Astrocyte of the hippocampus (primary cell): ENCODE measurements around the gene TFAP2C.

Experiments used
- DNase-seq: peaks from one replicate; pipeline ENCODE4 v3.0.0; 2011; ENCODE audit warnings: low read depth, low spot score

TFAP2C gene

DNA sequence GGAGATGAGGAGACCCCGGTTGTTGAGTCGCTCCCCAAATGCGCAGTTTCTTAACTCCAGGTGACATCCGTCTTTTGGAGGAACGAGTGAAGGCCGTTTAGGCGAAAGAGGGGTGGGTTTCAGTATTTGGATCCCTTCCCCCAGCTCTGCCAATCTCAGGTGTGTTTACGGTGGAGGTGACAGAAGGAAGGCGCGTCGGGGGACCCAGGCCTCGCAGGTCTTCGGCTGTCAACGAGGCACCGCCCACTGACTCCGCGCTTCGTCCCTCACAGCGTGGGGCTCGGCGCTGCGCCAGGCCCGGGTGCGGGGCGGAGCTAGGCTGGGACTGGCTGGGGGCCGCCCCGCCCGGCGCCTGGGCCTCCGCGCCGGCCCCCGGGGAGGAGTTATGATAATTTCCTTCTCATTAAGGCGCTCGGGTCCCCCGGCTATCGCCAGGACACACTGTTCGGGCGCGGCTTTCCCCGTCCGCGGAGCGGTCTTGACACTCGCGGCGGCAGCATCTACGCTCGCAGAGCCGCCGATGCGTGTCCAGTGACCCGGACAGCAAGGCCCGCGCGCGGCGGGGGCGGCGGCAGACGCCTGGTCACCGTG, at the start of gene TFAP2C:
Gene TFAP2C, plus strand, starts transcription at position 434 of the 591 bp plus-strand sequence. CDS start 239 bp downstream, outside the sequence.
- peak; percentile 90 for DNase-seq

DNA sequence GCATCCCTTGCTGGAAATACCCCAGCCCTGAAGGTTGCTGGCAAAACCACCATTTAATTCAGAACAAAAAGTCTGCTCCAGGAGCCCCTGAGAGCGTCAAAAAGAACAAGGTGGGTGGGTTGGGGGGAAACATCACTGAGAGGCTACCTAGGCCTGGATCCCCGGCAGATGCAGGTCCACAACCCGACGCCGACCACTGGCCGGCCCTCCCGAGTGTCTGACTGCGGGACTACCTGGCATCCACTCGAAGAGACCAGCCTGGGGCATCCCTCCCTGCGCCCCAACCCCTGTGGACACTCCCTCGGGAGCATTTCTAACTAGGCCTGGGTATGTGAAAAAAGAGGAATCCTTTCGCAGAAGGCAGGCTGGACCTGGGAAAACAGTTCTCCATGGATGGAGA, 48.9 kb upstream of the TFAP2C start:
- no peak for DNase-seq

DNA sequence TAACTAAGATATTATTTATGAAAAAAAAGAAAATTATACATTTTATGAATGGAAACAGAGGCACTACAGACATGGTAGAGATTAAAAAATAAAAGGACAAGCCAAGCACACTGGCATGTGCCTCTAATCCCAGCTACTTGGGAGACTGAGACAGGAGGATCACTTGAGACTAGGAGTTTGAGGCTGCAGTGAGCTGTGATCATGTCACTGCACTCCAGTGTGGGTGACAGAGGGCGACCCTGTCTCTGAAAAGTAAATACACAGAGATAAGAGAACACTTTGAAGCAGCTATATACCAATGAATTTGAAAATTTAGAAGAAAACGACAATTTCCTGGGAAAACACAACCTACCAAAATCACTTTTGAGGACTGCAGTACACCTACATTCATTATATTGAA, 47.4 kb upstream of the TFAP2C start:
- no peak for DNase-seq

DNA sequence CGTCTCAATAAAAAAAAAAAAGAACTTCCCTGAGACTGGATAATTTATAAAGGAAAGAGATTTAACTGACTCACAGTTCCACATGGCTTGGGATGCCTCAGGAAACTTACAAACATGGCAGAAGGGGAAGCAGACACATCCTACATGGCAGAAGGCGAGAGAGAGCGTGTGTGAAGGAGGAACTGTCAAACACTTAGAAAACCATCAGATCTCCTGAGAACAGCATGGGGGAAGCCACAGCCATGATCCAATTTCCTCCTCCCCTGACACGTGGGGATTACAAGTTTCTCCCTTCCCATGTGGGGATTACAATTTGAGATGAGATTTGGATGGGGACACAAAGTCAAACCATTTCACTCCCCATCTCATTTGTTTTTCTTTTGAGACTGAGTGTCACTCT, 46.6 kb upstream of the TFAP2C start:
- DNase-seq: no peak

DNA sequence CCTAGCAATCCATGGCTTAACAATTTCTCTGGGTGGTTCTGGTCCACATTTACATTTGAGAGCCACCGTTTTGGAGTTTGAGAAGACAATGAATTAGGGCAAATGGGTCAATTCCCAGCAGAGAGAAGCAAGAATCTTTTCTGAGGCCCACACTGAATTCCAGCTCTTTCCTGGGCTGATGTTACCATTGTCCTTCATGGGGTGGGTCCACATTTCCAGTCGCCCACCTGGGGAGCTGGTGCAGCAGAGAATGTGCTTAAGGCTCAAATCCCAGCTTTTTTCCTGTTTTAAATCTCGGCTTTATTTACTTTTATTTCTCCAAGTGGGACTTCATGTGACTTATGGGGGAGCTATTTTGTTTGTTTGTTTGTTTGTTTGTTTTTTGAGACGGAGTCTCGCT, 44.2 kb upstream of the TFAP2C start:
- no peak for DNase-seq

DNA sequence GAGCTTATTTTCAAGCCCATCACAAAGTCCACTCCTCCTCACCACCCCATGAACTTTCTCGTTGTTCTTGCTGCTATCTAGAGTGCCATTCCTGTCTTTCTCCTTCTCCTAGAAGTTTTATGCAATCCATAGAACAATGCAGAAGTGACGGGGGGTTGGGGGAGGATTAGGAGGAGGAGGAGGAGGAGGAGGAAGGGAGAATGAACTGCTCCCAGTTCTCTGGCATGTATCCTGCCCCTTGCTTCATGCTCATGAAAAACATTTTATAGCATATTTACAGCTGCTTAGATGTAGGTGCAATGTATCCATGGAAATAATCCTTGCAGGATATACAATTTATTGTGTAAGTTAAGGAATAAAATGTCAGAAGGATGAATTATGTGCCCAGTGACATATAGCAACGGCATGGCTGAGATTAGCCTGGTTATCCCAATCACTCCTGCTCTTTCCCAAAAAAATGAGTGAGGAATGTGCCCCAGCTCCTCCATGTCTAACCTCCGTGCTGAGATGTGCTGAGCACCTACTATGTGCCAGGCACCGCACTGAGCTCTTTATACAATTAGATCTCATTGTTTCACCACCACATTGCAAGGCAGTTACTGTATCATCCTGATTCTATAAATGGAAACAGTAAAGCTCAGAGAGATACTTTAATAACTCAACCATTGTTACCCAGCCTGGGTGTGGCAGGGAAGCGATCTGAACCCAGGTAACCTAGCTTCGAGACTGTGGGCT, 41.6 kb upstream of the TFAP2C start:
- DNase-seq: no peak

DNA sequence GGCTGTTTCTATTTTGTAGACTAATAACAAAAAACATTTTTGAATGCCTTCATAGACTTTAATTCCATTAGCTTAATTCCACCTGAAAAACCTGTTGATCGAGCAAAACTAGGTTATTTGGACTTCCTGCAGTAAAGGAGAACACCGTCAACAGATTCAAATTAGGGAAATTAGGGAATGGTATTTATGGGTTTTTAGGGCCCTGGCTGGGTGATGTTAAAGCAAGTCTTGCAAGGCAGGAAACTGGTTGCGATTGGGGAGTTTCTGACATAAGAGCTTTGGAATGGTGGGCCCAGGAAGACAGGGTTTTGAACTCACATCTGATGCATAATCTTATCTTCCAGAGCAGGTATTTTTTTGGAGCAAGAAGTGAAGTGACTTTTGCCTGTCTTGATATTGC, 40.1 kb upstream of the TFAP2C start:
- no peak for DNase-seq

DNA sequence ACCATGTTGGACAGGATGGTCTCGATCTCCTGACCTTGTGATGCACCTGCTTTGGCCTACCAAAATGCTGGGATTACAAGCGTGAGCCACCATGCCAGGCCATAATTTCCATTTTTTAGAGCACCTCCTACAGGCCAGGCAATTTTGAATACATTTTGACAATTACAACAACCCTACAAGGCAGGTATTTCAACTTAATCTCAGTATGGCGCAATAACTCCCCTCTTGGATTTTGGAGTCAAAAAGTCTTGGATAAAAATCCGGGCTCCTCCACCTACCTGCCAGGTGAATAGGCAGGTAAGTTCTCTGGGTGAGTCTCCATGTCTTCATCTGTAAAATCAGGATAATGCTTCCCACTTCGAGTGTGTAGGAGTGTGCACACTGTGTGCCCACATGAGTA, 39.5 kb upstream of the TFAP2C start:
- DNase-seq: no peak

DNA sequence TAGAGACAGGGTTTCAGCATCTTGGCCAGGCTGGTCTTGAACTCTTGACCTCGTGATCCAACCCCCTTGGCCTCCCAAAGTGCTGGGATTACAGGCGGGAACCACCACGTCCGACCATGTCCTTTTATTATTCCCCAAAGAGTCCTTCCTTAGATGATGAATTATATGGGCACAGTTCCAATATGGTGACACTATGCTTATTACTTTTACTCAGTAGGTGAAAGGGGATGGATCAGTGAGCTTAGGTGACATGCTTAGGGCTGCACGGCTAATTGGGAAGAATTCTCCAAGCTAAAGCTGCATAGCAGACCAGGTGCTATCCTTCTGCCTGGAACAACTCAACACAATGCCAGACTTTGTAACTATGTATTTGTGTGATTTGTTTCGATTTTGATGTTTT, 38.2 kb upstream of the TFAP2C start:
- no peak for DNase-seq

DNA sequence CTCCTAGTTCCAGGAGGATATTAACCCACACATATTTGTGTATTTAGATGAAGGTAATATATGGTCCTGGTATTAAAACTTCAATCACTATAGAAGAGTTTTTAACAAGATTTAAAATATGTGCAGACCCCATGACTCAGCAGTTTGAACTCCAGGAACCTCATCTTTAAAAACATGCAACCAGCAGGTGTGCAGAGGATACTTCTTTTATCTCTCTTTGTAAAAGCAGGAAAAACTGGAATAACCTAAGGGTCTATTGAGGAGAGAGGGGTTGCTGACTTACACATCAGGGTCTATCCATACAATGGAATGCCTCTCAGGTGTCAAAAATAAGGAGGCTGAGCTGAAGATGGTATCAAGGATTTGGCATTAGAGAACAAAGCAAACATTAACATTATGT, 36.9 kb upstream of the TFAP2C start:
- no peak for DNase-seq

DNA sequence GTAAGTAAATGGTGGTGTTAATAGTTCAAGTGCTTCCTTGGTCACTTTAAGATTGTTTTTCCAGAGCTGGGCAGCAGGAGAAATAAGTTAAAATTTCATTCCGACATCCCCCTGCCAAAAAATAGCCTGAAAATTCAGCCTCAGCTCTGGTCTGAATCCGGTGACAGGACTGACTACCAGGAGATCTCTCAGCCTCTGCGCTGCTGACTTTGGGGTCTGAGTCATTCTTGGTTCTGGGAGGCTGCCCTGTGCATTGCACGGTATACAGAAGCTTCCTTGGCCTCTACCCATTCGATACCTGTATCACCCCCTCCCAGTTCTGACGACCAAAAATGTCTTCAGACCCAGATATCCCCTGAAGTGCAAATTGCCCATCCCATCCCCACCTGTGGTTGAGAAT, 36.3 kb upstream of the TFAP2C start:
- no peak for DNase-seq

DNA sequence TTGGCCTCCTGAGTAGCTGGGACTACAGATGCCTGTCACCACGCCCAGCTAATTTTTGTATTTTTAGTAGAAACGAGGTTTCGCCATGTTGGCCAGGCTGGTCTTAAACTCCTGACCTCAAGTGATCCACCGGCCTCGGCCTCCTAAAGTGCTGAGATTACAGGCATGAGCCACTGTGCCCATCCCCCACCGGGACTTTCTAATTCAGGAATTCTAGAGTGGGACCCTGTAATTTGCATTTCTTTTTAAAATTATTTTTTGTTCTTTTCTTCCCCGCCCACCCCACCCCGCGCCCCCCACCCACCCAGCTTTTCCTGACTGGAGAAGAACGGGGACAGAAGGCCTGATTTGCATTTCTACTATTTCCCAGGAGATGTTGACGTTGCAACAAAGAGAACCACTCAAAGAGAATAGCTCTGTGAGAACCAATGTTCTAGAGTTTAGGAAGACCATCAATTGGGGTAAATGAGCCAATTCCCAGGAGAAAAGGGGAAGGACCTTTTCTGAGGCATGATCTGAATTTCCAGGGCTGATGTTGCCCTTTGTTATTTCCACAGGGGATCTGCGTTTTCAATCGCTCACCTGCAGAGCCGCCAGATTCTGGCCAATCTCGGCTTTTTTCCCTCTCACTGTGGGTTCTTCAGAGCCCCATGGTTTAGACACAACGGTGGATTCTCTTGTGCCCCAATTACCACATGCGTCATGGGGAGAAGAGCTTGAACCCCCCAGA, 33.2 kb upstream of the TFAP2C start:
- DNase-seq: no peak

DNA sequence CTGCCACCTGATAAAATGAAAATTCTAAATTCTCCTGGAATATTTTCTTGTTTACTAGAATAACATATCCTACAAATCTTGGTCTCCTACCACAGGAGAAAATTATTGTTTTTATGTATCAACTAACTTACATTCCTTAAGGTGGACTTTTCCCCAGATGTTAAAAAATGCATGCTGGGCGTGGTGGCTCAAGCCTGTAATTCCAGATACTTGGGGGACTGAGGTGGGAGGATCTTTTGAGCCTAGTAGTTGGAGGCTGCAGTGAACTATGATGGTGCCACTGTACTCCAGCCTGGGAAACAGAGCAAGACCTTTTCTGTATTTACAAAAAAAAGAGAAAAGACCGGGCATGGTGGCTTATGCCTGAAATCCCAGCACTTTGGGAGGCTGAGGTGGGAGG, 27.9 kb upstream of the TFAP2C start:
- DNase-seq: no peak

DNA sequence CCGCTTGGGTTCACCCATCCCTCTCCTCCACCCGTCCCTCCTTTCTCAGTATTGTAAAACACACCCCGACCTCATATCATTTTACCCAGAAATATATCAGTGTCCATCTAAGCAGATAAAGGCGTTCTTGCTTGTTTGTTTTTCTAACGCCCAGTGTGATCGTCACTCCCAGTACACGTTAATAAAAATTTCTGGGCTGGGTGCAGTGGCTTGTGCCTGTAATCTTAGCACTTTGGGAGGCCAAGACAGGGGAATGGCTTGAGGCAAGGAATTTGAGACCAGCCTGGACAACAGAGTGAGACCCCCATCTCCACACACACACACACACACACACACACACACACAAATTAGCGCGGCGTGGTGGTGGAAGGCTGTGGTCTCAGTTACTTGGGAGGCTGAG, 24.4 kb upstream of the TFAP2C start:
- DNase-seq: no peak

DNA sequence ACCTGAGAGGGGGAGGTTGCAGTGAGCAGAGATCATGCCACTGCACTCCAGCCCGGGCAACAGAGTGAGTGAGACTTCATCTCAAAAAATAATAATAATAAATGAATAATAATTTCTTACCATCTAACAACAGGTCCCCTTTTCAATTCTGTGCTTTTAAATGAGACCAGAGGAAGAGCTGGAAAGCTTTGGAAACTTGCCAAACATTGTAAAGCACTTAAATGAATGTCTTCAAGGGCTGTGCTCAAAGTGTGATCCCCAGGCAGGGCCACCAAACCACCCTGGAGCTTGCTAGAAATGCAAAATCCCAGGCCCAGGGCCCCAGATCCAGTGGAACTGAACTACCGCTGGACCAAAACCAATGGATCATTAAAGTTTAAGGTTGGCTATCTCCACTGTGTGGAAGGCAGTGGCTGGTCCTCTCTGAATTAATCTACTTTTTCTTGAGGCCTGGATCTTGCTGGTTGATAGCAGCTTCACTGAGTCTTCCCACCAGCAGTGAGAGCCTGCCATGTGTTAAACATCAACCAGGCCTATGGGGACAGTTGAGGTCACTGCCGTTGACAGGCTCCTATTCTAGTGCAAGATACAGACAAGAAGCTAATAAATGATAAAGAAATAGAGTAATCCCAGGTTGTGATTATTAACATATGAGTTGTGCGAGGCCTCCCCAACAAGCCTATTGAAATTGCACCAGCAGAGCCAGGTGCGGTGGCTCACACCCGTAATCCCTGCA, 23.7 kb upstream of the TFAP2C start:
- DNase-seq: no peak

DNA sequence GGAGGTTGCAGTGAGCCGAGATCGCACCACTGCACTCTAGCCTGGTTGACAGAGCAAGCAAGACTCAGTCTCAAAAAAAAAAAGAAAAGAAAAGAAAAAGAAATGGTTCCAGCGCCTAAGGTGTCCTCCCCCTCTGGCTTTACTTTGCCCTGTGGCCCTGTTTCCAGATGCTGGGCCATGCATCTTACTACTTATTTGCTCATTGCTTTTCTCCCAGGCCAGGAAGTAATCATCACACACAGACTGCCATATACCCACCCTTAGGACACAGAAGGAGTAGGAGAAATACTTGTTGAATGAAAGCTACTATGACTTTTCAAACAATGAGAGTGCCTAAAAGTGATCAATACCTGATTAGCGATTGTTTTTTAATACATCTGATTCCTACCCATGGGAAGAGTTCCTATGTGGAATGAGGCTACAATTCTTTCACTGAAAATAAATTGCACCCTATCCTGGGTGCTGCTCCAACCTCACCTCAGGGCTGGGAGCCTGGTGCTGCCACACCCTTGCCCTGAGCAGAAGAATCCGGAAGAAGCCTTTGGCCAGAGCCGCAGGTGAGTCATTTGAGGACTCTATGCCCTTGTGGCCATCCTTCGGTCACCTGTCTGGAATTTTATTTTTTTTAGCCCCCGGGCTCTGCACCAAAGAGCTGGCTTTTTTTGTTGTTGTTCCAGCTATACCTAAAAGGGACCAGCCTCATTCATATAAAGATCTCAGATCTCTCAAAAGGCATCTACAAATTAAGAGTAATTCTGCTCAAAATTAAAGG, 22.7 kb upstream of the TFAP2C start:
- no peak for DNase-seq

DNA sequence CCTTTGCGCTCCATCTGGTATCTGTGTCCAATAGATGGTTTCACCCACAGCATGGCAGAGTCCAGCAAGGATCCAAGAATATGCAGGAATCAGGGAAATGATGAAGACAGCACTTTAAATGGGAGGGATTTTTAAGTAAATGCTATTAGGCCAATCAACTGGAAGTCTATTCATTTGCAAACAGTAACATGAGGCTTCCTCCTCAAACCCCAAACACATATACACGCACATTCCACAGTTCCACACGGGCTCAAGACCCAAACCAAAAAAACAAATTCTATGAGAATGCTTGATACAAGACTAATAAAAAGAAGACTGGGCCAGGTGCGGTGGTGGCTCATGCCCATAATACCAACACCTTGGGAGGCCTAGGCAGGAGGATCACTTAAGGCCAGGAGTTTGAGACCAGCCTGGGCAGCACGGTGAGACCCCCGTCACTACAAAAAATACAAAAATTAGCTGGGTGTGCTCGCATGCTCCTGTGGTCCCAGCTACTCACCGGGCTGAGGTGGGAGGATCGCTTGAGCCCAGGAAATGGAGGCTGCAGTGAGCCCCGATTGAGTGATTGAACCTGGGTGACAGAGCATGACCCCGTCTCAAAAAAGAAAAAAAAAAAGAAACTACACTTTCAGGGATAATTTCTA, 21.9 kb upstream of the TFAP2C start:
- no peak for DNase-seq

DNA sequence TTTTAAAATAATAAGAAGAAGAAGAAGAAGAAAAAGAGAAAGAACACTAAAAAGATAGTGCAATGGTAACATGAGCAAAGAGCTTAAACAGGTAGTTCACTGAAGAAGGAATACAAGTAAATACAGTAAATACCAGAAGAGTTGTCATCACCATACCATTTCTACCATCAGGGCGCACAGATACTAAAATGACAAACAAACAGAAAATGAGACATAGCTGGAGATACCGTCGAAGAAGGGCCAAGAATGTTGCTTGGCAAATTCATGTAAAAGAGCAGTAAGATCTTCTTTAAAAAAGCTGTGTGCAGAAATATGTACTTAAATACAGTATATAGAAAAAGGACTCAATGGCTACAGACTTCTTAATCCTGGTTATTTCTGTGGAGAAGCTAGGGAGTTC, 20.7 kb upstream of the TFAP2C start:
- no peak for DNase-seq

DNA sequence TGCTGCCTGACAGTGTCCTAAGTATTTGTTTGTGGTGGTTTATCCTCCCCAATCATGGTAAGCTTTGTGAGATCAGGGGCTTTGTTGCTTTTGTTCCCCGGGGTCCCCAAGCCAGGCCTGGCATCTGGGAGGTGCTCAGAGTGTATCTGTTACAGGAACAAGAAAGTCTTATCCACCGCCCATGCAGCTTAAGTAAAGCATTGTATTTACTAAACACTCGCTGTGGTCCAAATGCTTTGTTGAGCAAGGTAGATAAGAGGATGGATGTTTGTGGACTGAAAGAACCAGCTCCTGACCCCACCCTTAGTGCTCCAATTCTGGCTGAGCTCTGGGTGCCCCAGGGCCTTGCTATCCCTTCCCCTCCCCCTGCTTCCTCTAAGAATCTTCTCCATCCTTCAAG, 19.8 kb upstream of the TFAP2C start:
- no peak for DNase-seq

DNA sequence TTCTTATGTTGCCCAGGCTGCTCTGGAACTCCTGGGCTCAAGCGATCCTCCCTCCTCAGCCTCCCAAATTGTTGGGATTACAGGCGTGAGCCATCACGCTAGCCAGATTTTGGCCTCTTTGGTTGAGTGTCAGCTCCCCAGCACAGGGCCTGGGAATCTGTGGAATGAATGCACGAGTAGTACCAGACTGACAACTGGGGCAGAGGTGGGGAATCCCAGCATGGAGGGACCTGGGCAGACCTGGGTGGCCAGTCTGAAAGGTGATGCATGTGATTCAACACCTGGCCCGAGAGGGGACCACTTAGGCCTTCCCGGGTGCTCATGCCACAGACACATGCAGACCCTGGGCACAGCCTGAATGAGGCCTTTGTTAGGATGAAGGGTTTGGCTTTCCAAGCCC, 19.0 kb upstream of the TFAP2C start:
- no peak for DNase-seq

DNA sequence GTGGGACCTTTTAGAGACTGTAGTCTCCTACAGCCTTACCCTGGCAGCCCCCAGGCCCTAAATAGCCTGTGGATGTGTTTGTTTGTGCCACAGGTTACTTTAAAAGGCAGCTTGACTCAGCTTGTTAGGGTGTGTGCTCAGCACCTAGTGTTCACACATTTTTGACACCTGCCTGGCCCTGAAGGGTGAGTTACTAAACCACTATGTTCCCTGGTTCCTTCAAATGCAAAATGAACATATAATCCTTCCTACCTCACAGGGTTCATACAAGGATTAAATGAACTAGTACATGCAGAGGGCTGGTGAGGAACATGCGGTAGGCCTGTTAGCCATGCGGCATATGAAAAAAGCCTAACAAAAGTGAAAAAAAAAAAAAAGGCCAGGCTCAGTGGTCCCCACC, 14.9 kb upstream of the TFAP2C start:
- DNase-seq: no peak
